Measurements from ENCODE around the gene TOMM70. TPM values are rescaled to one million over a fixed set of nuclear protein-coding genes. Genes with fewer than 3 reads are reported as not detected.

TOMM70 gene
- total and polyA plus RNA-seq, 2 of the 13 experiments (the other 11 are each of a cell fraction or from before 2014, with no cell fraction given): 27.0 to 77.2 TPM

GRCh38 chr3:100403362-100404249 lies 2.7 kb upstream of the TOMM70 start (continued):
- no peak for TF ChIP-seq ZBTB44 (CRISPR knock-in tag; IDR thresholded peaks at IDR 0.05)
- TF ChIP-seq GABPA (IDR thresholded peaks at IDR 0.05; ENCODE audit: low read depth, low read length): no peak
- peak; percentile 29; the same call in 1 of the 2 replicates for TF ChIP-seq GABPA (CRISPR knock-in tag; IDR thresholded peaks at IDR 0.05; ENCODE audit: low read depth)
- TF ChIP-seq ZBTB2 (CRISPR knock-in tag; IDR thresholded peaks at IDR 0.05; ENCODE audit: low read depth): no peak
- no peak for TF ChIP-seq ZNF10 (CRISPR knock-in tag; IDR thresholded peaks at IDR 0.05; ENCODE audit: borderline replicate concordance, low read depth)
- no peak for TF ChIP-seq ZNF441 (CRISPR knock-in tag; IDR thresholded peaks at IDR 0.05; ENCODE audit: borderline replicate concordance)
- no peak for TF ChIP-seq KLF12 (CRISPR knock-in tag; IDR thresholded peaks at IDR 0.05; ENCODE audit: borderline replicate concordance)
- no peak for TF ChIP-seq ZNF234 (CRISPR knock-in tag; conservative IDR thresholded peaks at IDR 0.05)
- TF ChIP-seq ATF5 (CRISPR knock-in tag; IDR thresholded peaks at IDR 0.05; ENCODE audit: low read depth): no peak
- no peak for TF ChIP-seq TERF1 (CRISPR knock-in tag; IDR thresholded peaks at IDR 0.05)
- TF ChIP-seq ZNF616 (CRISPR knock-in tag; IDR thresholded peaks at IDR 0.05; ENCODE audit: low read depth): no peak
- no peak for TF ChIP-seq ZMAT5 (CRISPR knock-in tag; IDR thresholded peaks at IDR 0.05; ENCODE audit: borderline replicate concordance, low read depth)
- TF ChIP-seq FOSL2 (CRISPR knock-in tag; IDR thresholded peaks at IDR 0.05): no peak
- TF ChIP-seq ZNF776 (CRISPR knock-in tag; IDR thresholded peaks at IDR 0.05): no peak
- TF ChIP-seq ZMYM4 (CRISPR knock-in tag; IDR thresholded peaks at IDR 0.05): 0 out of 2 replicates have a peak, but pooled peaks have one; percentile 43
- no peak for TF ChIP-seq FLYWCH1 (CRISPR knock-in tag; IDR thresholded peaks at IDR 0.05)
- no peak for TF ChIP-seq AKAP8 (CRISPR knock-in tag; IDR thresholded peaks at IDR 0.05)
- 0 out of 2 replicates have a peak, but pooled peaks have one; percentile 21 for TF ChIP-seq POGZ (CRISPR knock-in tag; IDR thresholded peaks at IDR 0.05)
- no peak for TF ChIP-seq ZNF446 (CRISPR knock-in tag; IDR thresholded peaks at IDR 0.05)
- peak; percentile 49 for TF ChIP-seq CTCF (CRISPR knock-in tag; IDR thresholded peaks at IDR 0.05)
- no peak for TF ChIP-seq SMAD1 (CRISPR knock-in tag; IDR thresholded peaks at IDR 0.05; ENCODE audit: borderline replicate concordance, low read depth)
- TF ChIP-seq MED1 (CRISPR knock-in tag; IDR thresholded peaks at IDR 0.05): 0 out of 2 replicates have a peak, but pooled peaks have one; percentile 25
- peak; percentile 50; the same call in 1 of the 2 replicates for TF ChIP-seq SAP130 (CRISPR knock-in tag; IDR thresholded peaks at IDR 0.05; ENCODE audit: low read depth)
